Stomach (tissue), 19 donors: ENCODE data around the gene PEX26. TPM values are rescaled to one million over a fixed set of nuclear protein-coding genes. Genes with fewer than 3 reads are reported as not detected.

ENCODE experiments used
- DNase-seq, 2 donors: peaks; one replicate each; pipeline versions ENCODE4 v3.0.0 to v3.0.0-alpha.2; 2013 to 2019
- H3K27ac ChIP-seq, 5 donors: fragments of 200-600 bp in 4 of 5; sonication (generic) in 4 of 5; one replicate each; pipeline ENCODE4 v1.5.1; 2013 to 2019; ENCODE audit warnings: mild to moderate bottlenecking in 1 of 5, moderate library complexity in 1 of 5
- H3K27me3 ChIP-seq, 3 donors: fragments of 200-600 bp; sonication (generic); one replicate each; pipeline ENCODE4 v1.5.1; 2017 to 2019; ENCODE audit warnings: mixed run types in 1 of 3
- H3K36me3 ChIP-seq, 4 donors: fragments of 200-600 bp; sonication (generic); 1 replicate in 3 of 4; 2 replicates in 1 of 4; pipeline ENCODE4 v1.5.1; 2016 to 2019
- H3K4me1 ChIP-seq, 4 donors: fragments of 200-600 bp; sonication (generic); one replicate each; pipeline ENCODE4 v1.5.1; 2016 to 2019
- H3K4me3 ChIP-seq, 4 donors: fragments of 200-600 bp; sonication (generic) in 3 of 4; one replicate each; pipeline ENCODE4 v1.5.1; 2016 to 2019; ENCODE audit warnings: mild to moderate bottlenecking in 1 of 4
- H3K9me3 ChIP-seq, 4 donors: fragments of 200-600 bp; sonication (generic); one replicate each; pipeline ENCODE4 v1.5.1; 2016 to 2019
- EP300 ChIP-seq: sonication (generic); formaldehyde crosslinking; IDR thresholded peaks from one replicate; pipeline ENCODE4 v1.6.1; 2017; ENCODE audit warnings: antibody characterized with exemption
- POLR2A ChIP-seq, 4 donors: fragments of 450-650 bp; IDR thresholded peaks; one replicate each; pipeline ENCODE4 v1.6.1; 2016; ENCODE audit warnings: antibody characterized with exemption in 4 of 4, control low read depth in 2 of 4, mild to moderate bottlenecking in 1 of 4, moderate library complexity in 1 of 4
- POLR2AphosphoS5 ChIP-seq, 3 donors: sonication (generic); formaldehyde crosslinking; IDR thresholded peaks; one replicate each; pipeline ENCODE4 v1.6.1; 2016; ENCODE audit warnings: antibody characterized with exemption in 3 of 3
- WGBS, 5 donors: extraction: QIAGEN DNeasy Blood & Tissue Kit in 3 of 5; methylation state at CpG; one replicate each; pipeline versions ENCODE4 v1.1.5 to v1.1.7; 2013 to 2018; 5-methylcytosine and 5-hydroxymethylcytosine counted together
- intact Hi-C: fragments of 100-400 bp; cut with DNase I; formaldehyde crosslinking; loops from one replicate; pipeline ENCODE4 v1.15.1; 2023; ENCODE audit warnings: low total_unique reads
- long read RNA-seq, 10 donors: transcript quantifications; one replicate each; lab custom pipeline, GENCODE V29; 2026
- polyA plus RNA-seq, 3 donors: library from polyadenylated mRNA; stranded (reverse); fragments of 200-250 nt; gene quantifications; one replicate each; pipeline ENCODE4 v1.2.3, GENCODE V29; 2013
- total RNA-seq, 5 donors: library from RNA; depleted of rRNA; stranded (reverse); fragments of >200 nt; gene quantifications; one replicate each; pipeline versions ENCODE4 v1.1.0 to v1.2.3, GENCODE V29; 2014 to 2016
- TF ChIP-seq, protein P1 (sequence below), 7 experiments: fragments of 450-650 bp in 4 of 7; fragments of 200-600 bp in 3 of 7; sonication (generic) in 3 of 7; IDR thresholded peaks; one replicate each; pipeline ENCODE4 v1.5.1; 2016 to 2019; ENCODE audit warnings: antibody characterized with exemption in 7 of 7, control low read depth in 2 of 7, mild to moderate bottlenecking in 1 of 7
- donor health status: healthy with polysubstance abuse.
- donor health status: Bipolar disorder and iron deficiency.
- donor health status: healthy.

PEX26 gene
- total RNA-seq (100 to 1,000 TPM in 1 of 5 donors, 10 to 100 TPM in 4; 11.7 to 564 (median 17.9) TPM), polyA plus RNA-seq (10 to 100 TPM in 2 of 3 donors, 1 to 10 TPM in 1; 6.7 to 20.5 (median 12.7) TPM)
- long read RNA-seq, donor 1, full-length matches to known transcripts, result 2 of 2 reads
- long read RNA-seq, donor 1, partial matches to known transcripts, result 0 of 2 reads
- long read RNA-seq, donor 1, other reads (novel, unspliced or antisense), result 0 of 2 reads
- long read RNA-seq, donor 2, full-length matches to known transcripts, result 1 of 12 reads
- long read RNA-seq, donor 2, partial matches to known transcripts, result 11 of 12 reads
- long read RNA-seq, donor 2, other reads (novel, unspliced or antisense), result 0 of 12 reads
- long read RNA-seq, donor 3, result 0 reads
- long read RNA-seq, donor 4, result 0 reads
- long read RNA-seq, donor 5, partial matches to known transcripts, result 6 of 7 reads
- long read RNA-seq, donor 5, other reads (novel, unspliced or antisense), result 0 of 7 reads
- long read RNA-seq, donor 6, full-length matches to known transcripts, result 4 of 4 reads
- long read RNA-seq, donor 6, partial matches to known transcripts, result 0 of 4 reads
- long read RNA-seq, donor 6, other reads (novel, unspliced or antisense), result 0 of 4 reads
- long read RNA-seq, donor 7, partial matches to known transcripts, result 0 of 2 reads
- long read RNA-seq, donor 7, other reads (novel, unspliced or antisense), result 0 of 2 reads
- long read RNA-seq, donor 8, full-length matches to known transcripts, result 2 of 2 reads
- long read RNA-seq, donor 8, partial matches to known transcripts, result 0 of 2 reads
- long read RNA-seq, donor 8, other reads (novel, unspliced or antisense), result 0 of 2 reads
- long read RNA-seq, donor 9, result 0 reads
- long read RNA-seq, donor 10, result 0 reads

DNA sequence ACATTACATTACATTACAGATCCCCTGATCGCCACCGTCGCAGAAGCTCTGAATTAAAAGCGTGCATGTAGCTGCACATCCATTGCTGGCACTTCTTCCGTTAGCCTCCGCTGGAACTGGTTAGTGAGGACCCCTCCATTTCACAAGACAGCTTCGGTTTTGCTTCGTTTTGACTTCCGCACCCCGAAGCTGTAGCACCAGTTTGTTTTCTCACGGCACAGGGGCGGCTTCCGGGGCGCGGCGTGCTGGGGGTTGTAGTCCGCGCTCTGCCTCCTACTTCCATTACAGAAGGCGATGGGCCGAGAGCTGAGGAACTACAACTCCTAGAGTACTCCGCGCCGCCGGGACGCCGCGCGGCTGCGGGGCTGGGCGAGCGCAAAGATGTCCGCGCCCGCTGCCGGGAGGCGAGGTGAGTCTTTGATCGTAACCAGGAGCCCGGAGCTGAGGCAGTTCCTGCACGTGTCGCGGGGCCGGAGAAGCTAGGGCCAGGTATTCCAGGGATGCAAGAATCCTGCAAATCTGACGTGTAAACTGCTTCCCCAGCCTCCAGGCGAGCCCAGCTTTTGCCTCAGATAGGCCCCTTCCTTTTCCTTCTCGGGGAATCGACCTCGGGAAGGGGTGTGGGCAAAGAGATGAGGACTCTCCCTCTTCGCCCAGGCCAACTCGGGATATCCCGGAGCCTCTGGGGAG, at the start of gene PEX26:
TSS of gene PEX26 (plus strand) at position 352 of the 690 bp plus-strand sequence. CDS start 387 bp downstream, outside the sequence.
- peak; percentile 96 to 99 for DNase-seq
- Histone ChIP-seq H3K27me3 (no peaks in the 10 kb centered on the region), H3K36me3 (peaks cover 9 to 36% (median 34%) of the 10 kb centered on the region in 4 donors), H3K27ac (peak within 1 kb of the TSS; percentile 82 to 89 (median 89)), H3K9me3 (no peaks in the 10 kb centered on the region), H3K4me3 (peak within 1 kb of the TSS; percentile 73 to 95 (median 85)), H3K4me1 (peaks cover 22 to 52% (median 37%) of the 10 kb centered on the region in 4 donors)
- TF ChIP-seq EP300 (no peak), POLR2AphosphoS5 (IDR thresholded peaks at IDR 0.05) (peak; percentile 63 to 92 (median 84))
- WGBS, 5 donors, result 0 to 1% (median 0%) methylated on average over 32 to 50 of the region's 50 CpGs
- intact Hi-C loops, result loop anchor here (10.0 kb wide), 1 partner anchor 83 kb away; no protein-coding TSS in a partner anchor

DNA sequence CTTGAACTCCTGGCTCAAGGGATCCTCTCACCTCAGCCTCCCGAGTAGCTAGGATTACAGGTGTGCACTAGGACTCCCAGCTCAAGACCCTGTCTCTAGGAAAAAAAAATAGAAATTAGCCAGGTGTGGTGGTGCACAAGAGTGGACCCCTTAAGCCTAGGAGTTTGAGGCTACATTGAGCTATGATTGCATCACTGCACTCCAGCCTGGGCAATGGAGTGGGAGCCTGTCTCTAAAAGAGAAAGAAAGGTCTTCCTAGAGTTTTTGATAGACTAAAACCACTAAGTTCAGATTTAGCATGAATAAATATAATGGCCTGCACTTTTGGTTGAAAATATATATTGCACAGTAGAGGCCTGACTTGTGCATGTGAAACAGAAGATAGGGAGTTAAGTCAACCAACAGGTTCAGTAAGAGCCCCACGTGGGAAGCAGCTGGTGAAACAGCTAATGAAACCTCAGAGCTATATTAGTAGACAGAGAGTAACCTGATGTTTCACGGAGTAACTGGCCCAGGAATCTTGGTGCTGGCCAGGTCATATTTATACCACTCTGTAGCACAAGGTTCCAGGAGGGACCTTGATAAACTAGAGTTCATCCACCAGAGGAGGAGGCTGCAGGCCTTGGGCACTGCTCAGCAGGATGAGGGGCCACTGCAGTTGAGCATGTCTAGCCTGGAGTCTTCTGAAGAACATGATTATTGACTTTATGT, 48.8 kb upstream of the PEX26 start:
- Histone ChIP-seq H3K4me1 (peaks cover under 1 to 33% (median 10%) of the 10 kb centered on the region in 4 donors), H3K9me3 (no peaks in the 10 kb centered on the region), H3K27me3 (peaks cover 0 to 21% (median 0%) of the 10 kb centered on the region in 3 donors), H3K4me3 (no peak overlapping the region), H3K36me3 (no peaks in the 10 kb centered on the region), H3K27ac (no peak overlapping the region)
- no peak for TF ChIP-seq POLR2AphosphoS5 (IDR thresholded peaks at IDR 0.05)
- TF ChIP-seq, protein P1, sequence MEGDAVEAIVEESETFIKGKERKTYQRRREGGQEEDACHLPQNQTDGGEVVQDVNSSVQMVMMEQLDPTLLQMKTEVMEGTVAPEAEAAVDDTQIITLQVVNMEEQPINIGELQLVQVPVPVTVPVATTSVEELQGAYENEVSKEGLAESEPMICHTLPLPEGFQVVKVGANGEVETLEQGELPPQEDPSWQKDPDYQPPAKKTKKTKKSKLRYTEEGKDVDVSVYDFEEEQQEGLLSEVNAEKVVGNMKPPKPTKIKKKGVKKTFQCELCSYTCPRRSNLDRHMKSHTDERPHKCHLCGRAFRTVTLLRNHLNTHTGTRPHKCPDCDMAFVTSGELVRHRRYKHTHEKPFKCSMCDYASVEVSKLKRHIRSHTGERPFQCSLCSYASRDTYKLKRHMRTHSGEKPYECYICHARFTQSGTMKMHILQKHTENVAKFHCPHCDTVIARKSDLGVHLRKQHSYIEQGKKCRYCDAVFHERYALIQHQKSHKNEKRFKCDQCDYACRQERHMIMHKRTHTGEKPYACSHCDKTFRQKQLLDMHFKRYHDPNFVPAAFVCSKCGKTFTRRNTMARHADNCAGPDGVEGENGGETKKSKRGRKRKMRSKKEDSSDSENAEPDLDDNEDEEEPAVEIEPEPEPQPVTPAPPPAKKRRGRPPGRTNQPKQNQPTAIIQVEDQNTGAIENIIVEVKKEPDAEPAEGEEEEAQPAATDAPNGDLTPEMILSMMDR (IDR thresholded peaks at IDR 0.05), result no peak
- no peak for TF ChIP-seq POLR2A (IDR thresholded peaks at IDR 0.05)
- TF ChIP-seq EP300, result no peak
- DNase-seq, result peak in 1 of 2 donors; percentile 31
- 36 to 64% (median 47%) methylated on average over 3 of the region's 3 CpGs for WGBS, 5 donors
- intact Hi-C loops, result no loop called here

DNA sequence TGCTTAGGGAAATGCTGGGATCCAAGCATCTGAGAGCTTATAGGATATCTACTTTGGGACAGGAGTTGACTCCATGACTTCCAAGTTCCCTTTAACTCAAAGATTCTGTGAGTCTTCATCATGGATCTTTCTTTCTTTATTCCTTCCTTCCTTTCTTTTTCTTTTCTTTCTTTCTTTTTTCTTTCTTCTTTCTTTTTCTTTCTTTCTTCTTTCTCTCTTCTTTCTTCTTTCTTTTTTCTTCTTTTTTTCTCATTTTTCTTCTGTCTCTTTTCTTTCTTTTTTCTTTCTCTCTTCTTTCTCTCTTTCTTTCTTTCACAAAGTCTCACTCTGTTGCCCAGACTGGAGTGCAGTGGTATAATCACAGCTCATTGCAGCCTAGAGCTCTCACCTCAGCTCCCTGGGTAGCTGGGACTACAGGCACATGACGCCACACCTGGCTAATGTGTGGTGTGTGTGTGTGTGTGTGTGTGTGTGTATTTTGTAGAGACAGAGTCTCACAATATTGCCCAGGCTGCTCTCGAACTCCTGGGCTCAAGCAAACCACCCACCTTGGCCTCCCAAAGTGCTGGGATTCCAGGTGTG, 48.0 kb upstream of the PEX26 start:
- peaks cover 0 to 31% (median 3%) of the 10 kb centered on the region in 4 donors for H3K4me1 ChIP-seq
- H3K36me3 ChIP-seq, result no peaks in the 10 kb centered on the region
- no peak for DNase-seq
- intact Hi-C loops, result no loop called here
- WGBS, 5 donors, result 52 to 82% (median 65%) methylated on average over 2 of the region's 2 CpGs
- TF ChIP-seq POLR2AphosphoS5 (IDR thresholded peaks at IDR 0.05) (no peak), POLR2A (IDR thresholded peaks at IDR 0.05) (no peak)
- no peak overlapping the region for H3K4me3 ChIP-seq
- H3K27me3 ChIP-seq, result peaks cover 0 to 20% (median 0%) of the 10 kb centered on the region in 3 donors
- H3K27ac ChIP-seq, result no peak overlapping the region
- no peaks in the 10 kb centered on the region for H3K9me3 ChIP-seq

DNA sequence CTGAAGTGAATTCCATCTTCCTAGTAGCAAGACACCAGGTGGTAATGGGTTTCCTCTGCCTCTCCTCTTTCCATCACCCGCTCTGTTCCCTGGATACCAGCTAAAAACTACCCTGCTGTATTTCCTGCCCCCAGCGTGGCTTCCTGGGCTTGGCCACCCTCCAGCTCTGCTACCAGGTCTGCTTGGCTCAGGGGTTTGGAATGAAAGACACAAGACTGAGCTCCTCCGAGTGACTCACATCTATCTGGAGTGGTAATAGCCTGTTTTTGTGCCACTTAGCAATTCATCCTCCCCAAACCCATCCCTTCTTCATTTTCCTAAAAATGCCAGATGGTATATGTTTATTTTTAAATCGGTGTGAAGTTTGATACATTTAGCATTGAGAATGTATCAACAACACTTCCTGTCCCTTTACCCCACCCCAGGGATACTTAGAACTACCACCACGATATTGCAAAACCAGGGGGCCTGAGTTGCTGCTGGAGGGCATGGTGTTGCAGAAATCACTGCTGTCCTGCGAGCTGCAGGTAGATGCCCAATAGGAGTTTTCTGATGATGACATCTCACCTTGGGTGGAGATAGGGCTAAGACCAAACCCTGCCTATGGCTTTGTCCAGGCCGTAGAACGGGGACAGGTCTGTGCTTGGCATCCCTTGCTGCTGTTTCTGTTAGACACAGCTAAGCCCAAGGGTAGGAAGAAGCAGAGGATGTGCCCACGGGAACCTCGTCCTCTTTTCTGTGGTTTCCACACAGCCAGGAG, 45.9 kb upstream of the PEX26 start:
- TF ChIP-seq, protein P1 (IDR thresholded peaks at IDR 0.05), result no peak
- TF ChIP-seq POLR2A (IDR thresholded peaks at IDR 0.05) (no peak), EP300 (no peak), POLR2AphosphoS5 (IDR thresholded peaks at IDR 0.05) (peak in 1 of 3 donors; percentile 18)
- no peaks in the 10 kb centered on the region for H3K9me3 ChIP-seq
- intact Hi-C loops, result no loop called here
- H3K4me1 ChIP-seq, result peaks cover 0 to 28% (median 0%) of the 10 kb centered on the region in 4 donors
- WGBS, 5 donors, result 68 to 78% (median 78%) methylated on average over 10 of the region's 10 CpGs
- H3K27me3 ChIP-seq, result peaks cover 0 to 4% (median 0%) of the 10 kb centered on the region in 3 donors
- H3K27ac ChIP-seq, result peak overlapping the region in 3 of 5 donors; percentile 48 to 78 (median 48)
- DNase-seq, result peak in 1 of 2 donors; percentile 57
- no peaks in the 10 kb centered on the region for H3K36me3 ChIP-seq
- H3K4me3 ChIP-seq, result no peak overlapping the region
